Motor neuron (in vitro differentiated cells): ENCODE data around the gene SPDYA. TPM values are rescaled to one million over a fixed set of nuclear protein-coding genes. Genes with fewer than 3 reads are reported as not detected.

ENCODE experiments used
- ATAC-seq, 8 experiments: fragments of 200-7000 bp; cut with Tn5 transposase; replicated peaks in 6 of 8; 2 replicates each; pipeline ENCODE4 v1.8.0; 2021; ENCODE audit warnings: mild to moderate bottlenecking in 8 of 8, moderate library complexity in 8 of 8
- H3K27ac ChIP-seq, 2 donors: fragments of 250-450 bp; sonication (Bioruptor Pico); 2 replicates each; pipeline ENCODE4 v1.9.0; 2021; ENCODE audit warnings: antibody characterized with exemption in 2 of 2, mild to moderate bottlenecking in 2 of 2, moderate library complexity in 1 of 2
- H3K4me1 ChIP-seq, 2 donors: fragments of 250-450 bp; sonication (Bioruptor Pico); replicated peaks in 1 of 2; 2 replicates each; pipeline ENCODE4 v1.6.1; 2021; ENCODE audit warnings: antibody characterized with exemption in 2 of 2, mild to moderate bottlenecking in 2 of 2, moderate library complexity in 1 of 2
- H3K4me3 ChIP-seq, 5 donors: fragments of 250-450 bp; sonication (Bioruptor Pico); 2 replicates each; pipeline ENCODE4 v1.9.0; 2021; ENCODE audit warnings: antibody characterized with exemption in 5 of 5, mild to moderate bottlenecking in 5 of 5, moderate library complexity in 4 of 5
- WGBS, 10 experiments: fragments of 450-650 bp; shearing (Covaris generic); methylation state at CpG; one replicate each; pipeline ENCODE4 v1.0.0; 2022; 5-methylcytosine and 5-hydroxymethylcytosine counted together
- in situ Hi-C, 9 experiments: fragments of 400-800 bp; cut with MboI; loops; one replicate each; pipeline ENCODE4 v1.15.0; 2021; ENCODE audit warnings: low sequenced_read_pairs in 9 of 9, low pct_unique_long_range_greater_than_20kb in 2 of 9; ENCODE audit not compliant: unreplicated experiment in 9 of 9
- total RNA-seq, 8 experiments: library from RNA; unstranded; fragments of 300-600 nt; gene quantifications; 2 replicates each; pipeline versions ENCODE4 v1.2.3 to v1.2.4, GENCODE V29; 2022

The SPDYA gene
- total RNA-seq, 8 experiments from 2014 or later, result 0.83 to 5.4 (median 2.0) TPM

- Histone ChIP-seq H3K4me3 (no peak overlapping the region), H3K27ac (no peak overlapping the region), H3K4me1 (no peaks in the 10 kb centered on the region)
- in situ Hi-C loops, result no loop called here
- no peak for ATAC-seq
- 38 to 100% (median 80%) methylated on average over 1 to 2 of the region's 2 CpGs; no CpG with 5 or more reads in 1 of the 10 experiments for WGBS, 10 experiments
Observed at GRCh38 chr2:28835781-28836180, 25.1 kb downstream of the SPDYA start.

GRCh38 chr2:28838971-28839370 lies 28.3 kb downstream of the SPDYA start:
- no peak for ATAC-seq
- Histone ChIP-seq H3K4me1 (no peaks in the 10 kb centered on the region), H3K4me3 (no peak overlapping the region), H3K27ac (no peak overlapping the region)
- in situ Hi-C loops, result no loop called here
- 83 to 100% (median 100%) methylated on average over 1 to 2 of the region's 2 CpGs for whole genome bisulfite sequencing, 10 experiments

GRCh38 chr2:28842042-28842441 lies 31.4 kb downstream of the SPDYA start:
- WGBS, 10 experiments, result 0 to 100% (median 83%) methylated on average over 1 to 3 of the region's 3 CpGs; no CpG with 5 or more reads in 1 of the 10 experiments
- no peaks in the 10 kb centered on the region for H3K4me1 ChIP-seq
- H3K4me3 ChIP-seq, result no peak overlapping the region
- peak in 1 of 8 experiments; percentile 77 for ATAC-seq
- in situ Hi-C loops, result no loop called here
- H3K27ac ChIP-seq, result no peak overlapping the region

GRCh38 chr2:28855193-28855592 lies 44.6 kb downstream of the SPDYA start:
- peak in 3 of 8 experiments; percentile 41 to 84 (median 70) for ATAC-seq
- WGBS, 10 experiments, result 20 to 100% (median 100%) methylated on average over 1 of the region's 1 CpG; no CpG with 5 or more reads in 3 of the 10 experiments
- Histone ChIP-seq H3K4me3 (no peak overlapping the region), H3K27ac (no peak overlapping the region), H3K4me1 (no peaks in the 10 kb centered on the region)
- in situ Hi-C loops, result no loop called here

- Histone ChIP-seq H3K4me1 (no peaks in the 10 kb centered on the region), H3K27ac (no peak overlapping the region), H3K4me3 (no peak overlapping the region)
- ATAC-seq, result no peak
- in situ Hi-C loops, result no loop called here
Observed at GRCh38 chr2:28855977-28856376, 45.3 kb downstream of the SPDYA start.

- Histone ChIP-seq H3K4me3 (peak overlapping the region; percentile 65 to 90 (median 77)), H3K27ac (no peak overlapping the region), H3K4me1 (peaks cover 13 to 14% of the 10 kb centered on the region in 2 donors)
- 40 to 100% (median 83%) methylated on average over 1 to 4 of the region's 12 CpGs; no CpG with 5 or more reads in 3 of the 10 experiments for WGBS, 10 experiments
- ATAC-seq, result peak in 3 of 8 experiments; percentile 3 to 19 (median 15)
- in situ Hi-C loops, result no loop called here
Observed at GRCh38 chr2:28868611-28869010, 58.0 kb downstream of the SPDYA start.

GRCh38 chr2:28869494-28870145 lies 59.0 kb downstream of the SPDYA start:
- in situ Hi-C loops, result no loop called here
- H3K4me3 ChIP-seq, result peak overlapping the region; percentile 65 to 90 (median 77)
- WGBS, 10 experiments, result 0 to 4% (median 0%) methylated on average over 2 to 18 of the region's 29 CpGs; no CpG with 5 or more reads in 1 of the 10 experiments
- ATAC-seq, result peak in 6 of 8 experiments; percentile 49 to 65 (median 58)
- H3K27ac ChIP-seq, result peak overlapping the region; percentile 83 to 84
- H3K4me1 ChIP-seq, result peaks cover 13 to 14% of the 10 kb centered on the region in 2 donors

- Histone ChIP-seq H3K27ac (peak within 1 kb of the TSS; percentile 83 to 84), H3K4me3 (peak within 1 kb of the TSS; percentile 65 to 90 (median 77)), H3K4me1 (peaks cover 11 to 14% of the 10 kb centered on the region in 2 donors)
- in situ Hi-C loops, result no loop called here
- WGBS, 10 experiments, result 0 to 7% (median 0%) methylated on average over 3 to 27 of the region's 57 CpGs; no CpG with 5 or more reads in 4 of the 10 experiments
- ATAC-seq, result peak; percentile 94 to 99 (median 98)
Observed at GRCh38 chr2:28870146-28870891, 59.7 kb downstream of the SPDYA start, which contains the start of gene TRMT61B. TSS of gene TRMT61B (minus strand) at chr2:28870309. CDS start at chr2:28870277, 32 bp downstream.

- no peak for ATAC-seq
- in situ Hi-C loops, result no loop called here
- Histone ChIP-seq H3K4me1 (peaks cover 11 to 14% of the 10 kb centered on the region in 2 donors), H3K4me3 (no peak overlapping the region), H3K27ac (no peak overlapping the region)
- WGBS, 10 experiments, result 50 to 100% (median 90%) methylated on average over 1 to 3 of the region's 3 CpGs; no CpG with 5 or more reads in 3 of the 10 experiments
Observed at GRCh38 chr2:28871620-28872019, 61.0 kb downstream of the SPDYA start.

GRCh38 chr2:28880193-28880592 lies 69.6 kb downstream of the SPDYA start:
- 70 to 100% (median 90%) methylated on average over 1 of the region's 1 CpG; no CpG with 5 or more reads in 1 of the 10 experiments for WGBS, 10 experiments
- in situ Hi-C loops, result no loop called here

GRCh38 chr2:28893488-28893887 lies 82.9 kb downstream of the SPDYA start:
- Histone ChIP-seq H3K4me3 (no peak overlapping the region), H3K27ac (no peak overlapping the region), H3K4me1 (peaks cover 4 to 20% of the 10 kb centered on the region in 2 donors)
- ATAC-seq, result no peak
- in situ Hi-C loops, result no loop called here
- 60 to 100% (median 96%) methylated on average over 1 to 19 of the region's 21 CpGs; no CpG with 5 or more reads in 2 of the 10 experiments for WGBS, 10 experiments

More at GRCh38 chr2:28880193-28880592, 69.6 kb downstream of the SPDYA start:
- Histone ChIP-seq H3K4me1 (no peaks in the 10 kb centered on the region), H3K4me3 (no peak overlapping the region), H3K27ac (no peak overlapping the region)
- no peak for ATAC-seq

- in situ Hi-C loops, result no loop called here
Observed at GRCh38 chr2:28894470-28895188, 84.0 kb downstream of the SPDYA start, which contains the start of gene WDR43. TSS of gene WDR43 (plus strand) at chr2:28894667. CDS start at chr2:28894699, 32 bp downstream.

More at GRCh38 chr2:28894470-28895188, 84.0 kb downstream of the SPDYA start, which contains the start of gene WDR43:
- 0 to 2% (median 0%) methylated on average over 1 to 19 of the region's 79 CpGs; no CpG with 5 or more reads in 3 of the 10 experiments for WGBS, 10 experiments
- Histone ChIP-seq H3K4me3 (peak within 1 kb of the TSS; percentile 89 to 92 (median 90)), H3K27ac (peak within 1 kb of the TSS; percentile 88 to 97), H3K4me1 (peaks cover 4 to 20% of the 10 kb centered on the region in 2 donors)
- ATAC-seq, result peak; percentile 88 to 97 (median 95)
